Activated naive CD4-positive, alpha-beta T cell treated with anti-CD3 and anti-CD28 coated beads for 36 hours (primary cell): ENCODE data around the gene GP1BB. TPM values are rescaled to one million over a fixed set of nuclear protein-coding genes. Genes with fewer than 3 reads are reported as not detected.
"Not testable (repeated sequence)": the region's sequence is repeated elsewhere in the genome, so short reads cannot be mapped to it uniquely, and the experiment has no call there.

Experiments
- CTCF ChIA-PET: fragments of 350-600 bp; sonication (Branson Sonifier 250); formaldehyde crosslinking; loops from one replicate; lab custom pipeline; 2021; ENCODE audit warnings: antibody characterized with exemption; lab: Charles Lee
- DNase-seq: peaks from one replicate; pipeline ENCODE4 v3.0.0-alpha.2; 2020
- H3K27ac Mint-ChIP-seq: one replicate; pipeline ENCODE4 v1.8.0; 2021; ENCODE audit warnings: mild to moderate bottlenecking, mixed read lengths
- H3K27me3 Mint-ChIP-seq: one replicate; pipeline ENCODE4 v1.8.0; 2021; ENCODE audit warnings: low read depth, mixed read lengths
- H3K36me3 Mint-ChIP-seq: one replicate; pipeline ENCODE4 v1.8.0; 2021; ENCODE audit warnings: low read depth, mixed read lengths
- H3K4me1 Mint-ChIP-seq: one replicate; pipeline ENCODE4 v1.8.0; 2021; ENCODE audit warnings: low read depth, mixed read lengths
- H3K4me3 Mint-ChIP-seq: one replicate; pipeline ENCODE4 v1.8.0; 2021; ENCODE audit warnings: mild to moderate bottlenecking, moderate library complexity, mixed read lengths
- H3K9me3 Mint-ChIP-seq: one replicate; pipeline ENCODE4 v1.8.0; 2021; ENCODE audit warnings: mixed read lengths
- intact Hi-C: fragments of 100-400 bp; cut with micrococcal nuclease; formaldehyde crosslinking; loops from one replicate; pipeline ENCODE4 v1.15.1; 2023
- total RNA-seq, 2 experiments: library from RNA; stranded (reverse); gene quantifications; one replicate each; pipeline ENCODE4 v1.2.3, GENCODE V29; 2021

The GP1BB gene
- total RNA-seq: not detected

GRCh38 chr22:19723232-19723982 is at the start of gene GP1BB:
GP1BB (plus strand) TSS chr22:19723539; CDS start chr22:19723570, 31 bp downstream.
- intact Hi-C loops: no loop called here
- Mint-ChIP-seq H3K36me3 (no peaks in the 10 kb centered on the region), H3K27me3 (peaks cover 42% of the 10 kb centered on the region), H3K9me3 (no peaks in the 10 kb centered on the region), H3K27ac (no peak within 1 kb of the TSS), H3K4me1 (peaks cover 16% of the 10 kb centered on the region), H3K4me3 (no peak within 1 kb of the TSS)
- CTCF ChIA-PET: interaction anchor here (0.8 to 1.4 kb wide), 4 partner anchors 39 to 296 kb away, joined by 3 to 8 read pairs (median 4); no protein-coding TSS in a partner anchor
- DNase-seq: peak; percentile 32

GRCh38 chr22:19673660-19674059 is 49.7 kb upstream of the GP1BB start:
- intact Hi-C loops: no loop called here
- no peaks in the 10 kb centered on the region for H3K4me1 Mint-ChIP-seq
- H3K27ac Mint-ChIP-seq: no peak overlapping the region
- H3K27me3 Mint-ChIP-seq: peaks cover 3% of the 10 kb centered on the region
- no peaks in the 10 kb centered on the region for H3K36me3 Mint-ChIP-seq
- no peak overlapping the region for H3K4me3 Mint-ChIP-seq
- DNase-seq: no peak
- H3K9me3 Mint-ChIP-seq: no peaks in the 10 kb centered on the region
- CTCF ChIA-PET: no interaction called here

GRCh38 chr22:19674129-19674928 is 49.0 kb upstream of the GP1BB start:
- intact Hi-C loops: no loop called here
- no peaks in the 10 kb centered on the region for H3K9me3 Mint-ChIP-seq
- CTCF ChIA-PET: interaction anchor here (0.5 kb wide), 1 partner anchor 292 kb away, joined by 3 read pairs; no protein-coding TSS in a partner anchor
- DNase-seq: no peak
- H3K27me3 Mint-ChIP-seq: peaks cover 3% of the 10 kb centered on the region
- no peak overlapping the region for H3K4me3 Mint-ChIP-seq
- H3K4me1 Mint-ChIP-seq: no peaks in the 10 kb centered on the region
- H3K27ac Mint-ChIP-seq: no peak overlapping the region
- no peaks in the 10 kb centered on the region for H3K36me3 Mint-ChIP-seq

- intact Hi-C loops: no loop called here
- Mint-ChIP-seq H3K36me3 (no peaks in the 10 kb centered on the region), H3K27ac (no peak overlapping the region), H3K9me3 (no peaks in the 10 kb centered on the region), H3K4me3 (no peak overlapping the region), H3K27me3 (peaks cover 3% of the 10 kb centered on the region), H3K4me1 (no peaks in the 10 kb centered on the region)
- CTCF ChIA-PET: interaction anchor here (0.5 to 0.6 kb wide), 2 partner anchors 274 to 291 kb away, joined by 3 to 4 read pairs; no protein-coding TSS in a partner anchor
- no peak for DNase-seq
These were observed 48.4 kb upstream of the GP1BB start for GRCh38 chr22:19674929-19675253.

- Mint-ChIP-seq H3K4me3 (no peak overlapping the region), H3K27ac (no peak overlapping the region), H3K36me3 (no peaks in the 10 kb centered on the region), H3K4me1 (no peaks in the 10 kb centered on the region), H3K27me3 (peaks cover 3% of the 10 kb centered on the region), H3K9me3 (no peaks in the 10 kb centered on the region)
- intact Hi-C loops: no loop called here
- DNase-seq: no peak
- CTCF ChIA-PET: interaction anchor here (0.6 to 1.5 kb wide), 2 partner anchors 55 to 274 kb away, joined by 4 to 5 read pairs; no protein-coding TSS in a partner anchor
These were observed 47.9 kb upstream of the GP1BB start for GRCh38 chr22:19675428-19675827.

GRCh38 chr22:19676437-19676836 is 46.9 kb upstream of the GP1BB start:
- H3K27me3 Mint-ChIP-seq, intact Hi-C loops, H3K4me1 Mint-ChIP-seq, DNase-seq, H3K27ac Mint-ChIP-seq, H3K36me3 Mint-ChIP-seq, H3K9me3 Mint-ChIP-seq, H3K4me3 Mint-ChIP-seq: not testable (repeated sequence)
- CTCF ChIA-PET: interaction anchor here (1.5 kb wide), 1 partner anchor 54 kb away, joined by 5 read pairs; no protein-coding TSS in a partner anchor

- no peaks in the 10 kb centered on the region for H3K36me3 Mint-ChIP-seq
- CTCF ChIA-PET: interaction anchor here (0.9 to 2.5 kb wide), 10 partner anchors 11 to 232 kb away, joined by 3 to 13 read pairs (median 4); no protein-coding TSS in a partner anchor
- H3K27me3 Mint-ChIP-seq: peaks cover 11% of the 10 kb centered on the region
- H3K27ac Mint-ChIP-seq: no peak overlapping the region
- DNase-seq: no peak
- peaks cover 2% of the 10 kb centered on the region for H3K4me1 Mint-ChIP-seq
- H3K4me3 Mint-ChIP-seq: no peak overlapping the region
- intact Hi-C loops: no loop called here
- H3K9me3 Mint-ChIP-seq: no peaks in the 10 kb centered on the region
These were observed 44.3 kb upstream of the GP1BB start for GRCh38 chr22:19678949-19679521.

- CTCF ChIA-PET: interaction anchor here (0.7 to 2.5 kb wide), 11 partner anchors 10 to 232 kb away, joined by 3 to 13 read pairs (median 4); no protein-coding TSS in a partner anchor
- Mint-ChIP-seq H3K4me3 (no peak overlapping the region), H3K4me1 (peaks cover 2% of the 10 kb centered on the region)
These were observed 43.7 kb upstream of the GP1BB start for GRCh38 chr22:19679522-19680101.

GRCh38 chr22:19680287-19680881 is 43.0 kb upstream of the GP1BB start:
- intact Hi-C loops: loop anchor here (2.0 kb wide), 1 partner anchor 38 kb away; no protein-coding TSS in a partner anchor
- Mint-ChIP-seq H3K9me3 (no peaks in the 10 kb centered on the region), H3K4me3 (no peak overlapping the region), H3K27ac (no peak overlapping the region), H3K36me3 (no peaks in the 10 kb centered on the region), H3K27me3 (peaks cover 8% of the 10 kb centered on the region), H3K4me1 (peaks cover 2% of the 10 kb centered on the region)
- no peak for DNase-seq
- CTCF ChIA-PET: interaction anchor here (0.7 to 2.5 kb wide), 9 partner anchors 9 to 231 kb away, joined by 3 to 13 read pairs (median 4); no protein-coding TSS in a partner anchor

More at GRCh38 chr22:19679522-19680101, 43.7 kb upstream of the GP1BB start:
- no peak overlapping the region for H3K27ac Mint-ChIP-seq
- peaks cover 9% of the 10 kb centered on the region for H3K27me3 Mint-ChIP-seq
- H3K9me3 Mint-ChIP-seq: no peaks in the 10 kb centered on the region
- DNase-seq: peak; percentile 39
- H3K36me3 Mint-ChIP-seq: no peaks in the 10 kb centered on the region
- intact Hi-C loops: loop anchor here (2.0 kb wide), 1 partner anchor 39 kb away; no protein-coding TSS in a partner anchor

- CTCF ChIA-PET: interaction anchor here (0.7 to 2.2 kb wide), 2 partner anchors 8 to 51 kb away, joined by 3 to 8 read pairs; no protein-coding TSS in a partner anchor
- H3K27ac Mint-ChIP-seq: no peak overlapping the region
- no peak for DNase-seq
- H3K9me3 Mint-ChIP-seq: no peaks in the 10 kb centered on the region
- peaks cover 2% of the 10 kb centered on the region for H3K4me1 Mint-ChIP-seq
- H3K4me3 Mint-ChIP-seq: no peak overlapping the region
- peaks cover 8% of the 10 kb centered on the region for H3K27me3 Mint-ChIP-seq
- intact Hi-C loops: loop anchor here (2.0 kb wide), 1 partner anchor 38 kb away; no protein-coding TSS in a partner anchor
- H3K36me3 Mint-ChIP-seq: no peaks in the 10 kb centered on the region
These were observed 42.2 kb upstream of the GP1BB start for GRCh38 chr22:19680911-19681862.
